NCI-H146 (cell line): Measurements from ENCODE around the gene ATF4.
"Not testable (repeated sequence)": the region's sequence is repeated elsewhere in the genome, so short reads cannot be mapped to it uniquely, and the experiment has no call there.

Experiments used
- DNase-seq: peaks from one replicate; lab custom pipeline; 2025; lab: John Stamatoyannopoulos, UW

The ATF4 gene

GRCh38 chr22:39511226-39511625 is 9.1 kb upstream of the ATF4 start:
- no peak for DNase-seq

GRCh38 chr22:39512026-39512425 is 8.3 kb upstream of the ATF4 start:
- no peak for DNase-seq

GRCh38 chr22:39513791-39514190 is 6.6 kb upstream of the ATF4 start:
- no peak for DNase-seq

- DNase-seq = no peak
These were observed 5.9 kb upstream of the ATF4 start for GRCh38 chr22:39514373-39514973.

- DNase-seq = no peak
These were observed 4.9 kb upstream of the ATF4 start for GRCh38 chr22:39515266-39516050.

GRCh38 chr22:39517470-39517869 is 2.9 kb upstream of the ATF4 start:
- no peak for DNase-seq

GRCh38 chr22:39518144-39518786 is 2.1 kb upstream of the ATF4 start:
- DNase-seq = no peak

- DNase-seq = peak; percentile 44
These were observed 1.2 kb upstream of the ATF4 start for GRCh38 chr22:39518996-39519680.

GRCh38 chr22:39519681-39520225 is 609 bp upstream of the ATF4 start:
- DNase-seq = peak; percentile 97

- peak; percentile 62 for DNase-seq
These were observed 934 bp downstream of the ATF4 start for GRCh38 chr22:39521106-39521885.

- not testable (repeated sequence) for DNase-seq
These were observed 1.7 kb downstream of the ATF4 start for GRCh38 chr22:39522091-39522490.

GRCh38 chr22:39522567-39523300 is 2.4 kb downstream of the ATF4 start:
- peak; percentile 51 for DNase-seq

- no peak for DNase-seq
These were observed 3.9 kb downstream of the ATF4 start for GRCh38 chr22:39524089-39524752.

- DNase-seq = no peak
These were observed 4.6 kb downstream of the ATF4 start for GRCh38 chr22:39524753-39525657.

GRCh38 chr22:39525658-39525975 is 5.3 kb downstream of the ATF4 start:
- no peak for DNase-seq

GRCh38 chr22:39526736-39527171 is 6.4 kb downstream of the ATF4 start:
- no peak for DNase-seq

GRCh38 chr22:39527481-39527961 is 7.2 kb downstream of the ATF4 start:
- DNase-seq = peak; percentile 57

GRCh38 chr22:39528080-39528661 is 7.8 kb downstream of the ATF4 start:
- peak; percentile 82 for DNase-seq
